Activated CD8-positive, alpha-beta memory T cell treated with anti-CD3 and anti-CD28 coated beads, Interleukin-2, amount 50 U/mL, for 24 hours (primary cell): ENCODE results near the gene OPCML.

Experiments used
- DNase-seq: peaks from one replicate; pipeline ENCODE4 v3.0.0-alpha.2; 2020; ENCODE audit errors: extremely low read depth

OPCML gene

DNA sequence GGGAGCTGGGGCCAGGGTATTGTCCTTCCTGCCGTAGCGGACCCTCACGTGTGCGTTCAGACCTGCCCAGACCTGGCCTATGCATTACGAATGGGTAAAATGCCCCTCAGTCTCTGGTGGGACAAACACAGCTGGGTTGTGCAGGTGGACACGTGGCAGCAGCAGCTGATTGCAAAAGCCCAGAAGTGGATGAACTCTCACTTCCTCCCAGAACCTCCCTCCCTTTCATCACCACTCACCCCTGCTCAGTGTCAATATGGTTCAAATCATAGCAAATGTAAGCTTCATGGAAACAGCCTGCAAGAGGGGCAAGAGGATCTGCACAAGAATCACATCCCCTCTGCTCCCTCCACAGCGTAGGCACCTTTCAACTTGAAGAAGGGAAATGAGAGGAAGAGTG is 352.1 kb downstream of the OPCML start:
- no peak for DNase-seq

DNA sequence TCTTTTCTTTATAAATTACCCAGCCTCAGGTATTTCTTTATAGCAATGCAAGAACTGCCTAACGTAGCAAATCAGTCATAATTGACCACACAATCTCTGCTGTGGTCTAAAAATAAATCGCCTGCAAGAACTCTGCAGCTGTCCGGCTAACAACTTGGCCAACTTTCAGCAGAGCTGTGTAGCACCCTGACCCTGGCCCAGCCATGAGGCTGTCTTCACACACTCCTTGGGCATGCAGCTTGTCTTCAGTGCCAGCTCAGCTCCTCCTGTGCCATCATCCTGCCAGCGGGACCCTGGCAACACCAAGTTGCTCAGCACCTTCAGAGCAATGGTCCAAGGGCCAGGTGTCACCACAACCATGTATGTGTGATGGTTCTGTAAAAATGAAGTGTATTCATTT is 355.6 kb downstream of the OPCML start:
- no peak for DNase-seq

DNA sequence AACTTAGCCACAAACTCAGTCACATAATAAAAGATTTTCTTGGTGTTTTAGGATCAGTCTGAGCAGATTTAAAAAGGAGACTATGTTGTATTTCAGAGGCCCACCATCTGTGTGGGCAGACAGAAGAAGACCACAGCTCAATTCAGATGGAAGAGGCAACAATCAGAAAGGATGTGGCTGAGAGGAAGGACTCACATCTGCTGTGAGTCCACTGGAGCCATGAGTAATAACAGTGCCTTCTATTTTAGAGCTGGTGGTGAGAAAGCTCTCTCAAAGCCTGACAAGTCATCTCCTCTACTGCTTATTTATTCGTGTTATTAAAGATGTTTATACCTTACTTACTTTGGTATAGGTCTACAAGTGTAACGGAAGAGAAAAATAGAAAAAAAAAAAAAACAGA is 357.2 kb downstream of the OPCML start:
- DNase-seq = no peak

DNA sequence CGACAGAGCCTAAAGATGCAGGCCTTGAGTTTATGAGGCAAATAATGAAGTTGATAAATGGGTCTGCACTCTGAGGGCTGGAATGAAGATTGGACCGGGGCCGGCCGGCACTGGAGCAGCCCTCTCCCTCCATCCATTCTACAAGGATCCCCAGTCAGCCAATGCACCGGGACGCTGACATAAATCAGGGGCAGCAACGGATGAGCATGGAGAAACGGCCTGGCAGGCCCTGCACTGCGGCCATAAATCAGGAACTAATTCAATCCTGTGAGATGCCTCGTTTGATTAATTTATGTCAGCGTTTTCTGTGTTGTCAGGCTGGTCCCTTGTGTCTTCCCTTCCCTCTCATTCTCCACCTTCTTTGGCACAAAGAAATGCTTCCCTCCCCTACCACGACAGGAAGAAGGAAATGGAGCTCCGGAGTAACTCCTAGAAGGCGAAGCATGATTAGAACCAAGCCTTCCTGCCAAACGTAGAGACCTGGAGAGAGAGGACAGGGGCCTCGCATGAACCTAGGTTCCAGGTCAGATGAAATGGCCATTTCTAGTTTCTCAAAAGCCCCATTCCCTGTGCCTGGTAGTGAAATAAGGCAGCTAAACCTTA is 358.4 kb downstream of the OPCML start:
- no peak for DNase-seq

DNA sequence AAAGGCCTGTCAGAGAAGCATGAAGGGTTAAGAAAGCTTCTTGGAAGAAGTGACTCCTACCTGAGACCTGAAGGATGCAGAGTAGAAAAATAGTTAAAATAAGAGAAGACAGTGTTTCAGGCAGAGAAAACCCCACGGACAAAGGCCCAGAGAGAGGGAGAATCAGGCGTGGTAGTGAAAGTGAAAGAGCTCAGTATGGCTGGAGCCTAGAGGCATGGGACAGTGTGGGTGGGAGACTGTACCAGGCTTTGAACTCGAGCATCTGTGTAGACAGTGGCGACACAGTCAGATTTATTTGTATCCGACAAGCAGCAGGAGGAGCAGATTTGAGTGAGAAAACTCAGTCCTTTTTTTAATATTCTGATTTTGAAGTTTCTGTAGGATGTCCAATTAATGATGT is 360.0 kb downstream of the OPCML start:
- DNase-seq = no peak

DNA sequence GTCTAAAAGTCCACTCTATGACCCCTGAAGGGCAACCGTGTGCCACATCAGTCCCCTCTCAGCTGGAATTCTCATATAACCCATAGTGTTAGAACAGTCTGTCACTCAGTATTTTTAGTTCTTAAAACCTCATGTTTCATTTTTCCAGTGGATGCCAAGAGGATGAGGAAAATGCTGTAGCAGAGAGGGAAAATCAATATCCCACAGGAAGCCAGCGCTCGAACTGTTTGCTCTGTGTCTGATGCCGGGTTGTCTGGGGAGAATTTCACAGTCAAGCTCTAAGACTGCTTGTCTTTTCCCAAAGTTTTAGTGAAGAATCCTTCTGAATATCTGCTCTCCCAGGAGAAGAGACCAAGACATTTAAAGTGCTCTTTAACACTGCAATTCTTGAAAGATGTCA is 360.9 kb downstream of the OPCML start:
- DNase-seq = no peak

DNA sequence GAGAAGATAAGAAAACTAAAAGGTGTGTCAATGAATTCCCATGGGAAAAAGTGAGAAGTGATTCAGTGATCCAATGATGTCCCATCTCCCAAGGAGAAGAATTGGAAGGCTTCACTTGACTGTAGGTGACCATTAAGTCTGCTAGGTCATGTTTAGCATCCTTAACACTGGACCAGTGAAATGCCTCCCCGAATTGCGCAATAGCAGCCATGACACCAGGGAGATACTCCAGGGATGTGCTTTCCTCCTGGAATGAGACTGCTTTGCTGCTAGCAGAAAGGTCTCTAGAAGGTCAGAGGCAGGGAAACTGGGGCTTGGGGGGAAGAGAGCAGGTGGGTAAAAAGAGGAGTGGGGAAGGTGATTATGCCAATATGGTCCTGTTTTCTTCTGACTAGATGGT is 364.3 kb downstream of the OPCML start:
- no peak for DNase-seq

DNA sequence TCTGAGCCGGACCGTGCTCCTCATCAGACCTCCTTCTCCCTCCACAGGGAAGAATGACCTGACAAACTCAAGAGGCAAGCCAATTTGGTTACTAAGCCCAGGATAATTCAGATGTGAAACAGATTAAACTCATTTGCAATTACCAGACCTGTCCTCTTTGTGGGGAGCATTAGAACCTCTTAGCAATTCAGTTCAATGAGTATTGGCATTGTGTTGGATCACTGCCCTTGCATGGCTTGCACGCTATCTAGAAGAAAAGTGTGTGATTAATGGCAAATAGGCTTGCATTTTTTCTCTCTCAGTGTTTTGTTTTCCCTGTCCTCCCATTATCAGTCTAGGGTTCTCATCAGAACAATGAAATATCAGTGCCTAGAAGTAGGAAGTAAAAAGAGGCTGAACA is 365.6 kb downstream of the OPCML start:
- DNase-seq = no peak

DNA sequence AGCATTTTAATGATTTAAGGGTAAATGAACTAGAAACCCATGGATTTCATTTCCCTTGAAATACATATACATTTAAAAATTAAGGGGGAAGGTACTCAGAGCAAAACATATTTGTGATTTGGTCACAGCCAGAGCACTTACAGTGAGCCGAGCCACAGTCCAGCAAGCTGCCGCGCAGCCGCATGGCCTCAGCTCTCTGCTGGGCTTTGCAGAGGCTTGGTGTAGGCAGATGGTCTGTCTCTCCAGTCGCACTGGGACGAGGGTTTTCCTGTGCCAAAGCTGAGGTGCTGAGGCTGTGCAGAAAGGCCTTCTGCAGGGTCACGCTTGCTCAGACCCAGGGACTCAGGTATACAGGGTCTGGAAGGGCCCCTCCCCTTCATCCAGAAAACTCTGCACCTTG is 367.3 kb downstream of the OPCML start:
- no peak for DNase-seq

DNA sequence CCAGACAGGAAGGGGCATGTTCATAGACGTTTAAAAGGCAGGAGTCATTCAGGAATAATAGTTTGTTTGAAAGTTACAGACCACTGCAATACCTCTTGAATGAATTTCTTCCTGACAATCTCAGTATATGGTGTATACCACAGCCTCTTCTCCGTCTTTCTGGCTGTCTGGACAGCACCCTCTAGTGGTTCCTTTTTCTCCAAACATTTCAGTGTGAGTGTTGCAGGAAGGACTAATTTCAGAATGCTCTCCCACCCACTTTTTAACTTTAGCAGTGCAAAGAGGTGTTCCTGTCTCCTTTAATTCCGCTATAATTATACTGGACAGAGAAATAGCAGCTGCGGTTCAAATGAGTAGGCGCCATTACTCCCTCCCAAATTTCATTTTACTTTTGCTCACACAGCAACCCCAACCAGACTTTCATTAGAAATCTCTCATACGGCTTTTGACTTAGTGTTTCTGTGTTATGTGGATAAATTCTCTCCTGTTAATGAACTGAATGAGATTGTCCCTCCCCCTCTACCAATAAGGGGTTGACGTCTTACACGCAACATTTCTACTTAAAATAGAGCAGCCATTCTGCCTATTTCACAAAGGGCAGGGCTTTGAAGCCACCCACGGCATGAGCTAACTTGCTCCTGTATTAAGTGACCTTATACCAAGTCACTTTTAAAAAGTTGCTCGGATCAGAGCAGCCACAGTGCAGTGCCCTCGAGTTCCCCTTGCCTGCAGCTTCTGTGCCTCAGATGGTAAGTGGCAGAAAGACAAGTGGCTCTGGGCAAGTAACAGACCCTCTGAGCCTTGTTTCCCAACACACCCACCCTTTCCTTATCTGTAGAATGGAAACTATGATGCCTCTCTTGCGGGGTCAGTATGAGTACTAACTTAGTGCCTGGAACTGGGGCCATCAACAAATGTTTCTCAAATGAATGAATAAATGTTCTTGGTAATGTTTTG is 368.6 kb downstream of the OPCML start:
- no peak for DNase-seq

DNA sequence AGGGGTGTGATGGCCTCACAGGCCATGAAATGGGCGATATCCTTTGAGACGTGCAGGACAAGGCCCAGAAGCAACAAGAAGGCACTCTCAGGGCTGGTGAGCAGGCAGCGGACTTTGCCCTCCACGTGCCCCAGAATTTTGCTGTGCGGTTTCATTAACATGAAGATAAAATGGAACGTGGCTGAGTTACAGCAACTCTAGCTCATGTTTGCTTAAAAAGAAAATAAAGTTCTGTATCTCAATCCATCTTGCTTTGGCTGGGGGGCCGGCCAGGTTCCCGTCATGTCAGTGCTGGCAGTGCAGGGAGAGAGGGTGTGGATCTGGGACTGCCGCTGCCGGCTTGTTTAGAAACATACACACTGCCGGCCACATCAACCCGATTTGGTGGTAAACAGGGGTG is 370.1 kb downstream of the OPCML start:
- no peak for DNase-seq

DNA sequence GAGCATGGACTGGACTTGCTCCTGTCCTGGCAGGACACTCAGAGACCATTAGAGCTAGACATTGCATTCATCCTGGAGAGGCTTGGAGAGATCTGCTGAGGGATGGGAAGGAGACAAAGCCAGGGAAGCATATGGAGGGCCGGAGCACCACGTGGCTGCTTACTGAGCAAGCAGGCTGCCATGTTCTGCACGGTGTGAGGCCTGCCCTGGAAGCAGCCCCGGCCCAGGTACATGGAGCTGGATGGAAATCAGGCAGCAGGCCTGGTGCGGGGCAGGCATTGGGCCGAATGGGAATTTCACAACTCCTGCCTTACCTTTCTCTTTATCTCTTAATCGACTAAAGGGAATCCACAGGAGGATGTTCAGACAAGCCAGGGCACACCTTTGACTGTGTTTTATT is 371.5 kb downstream of the OPCML start:
- DNase-seq = no peak

DNA sequence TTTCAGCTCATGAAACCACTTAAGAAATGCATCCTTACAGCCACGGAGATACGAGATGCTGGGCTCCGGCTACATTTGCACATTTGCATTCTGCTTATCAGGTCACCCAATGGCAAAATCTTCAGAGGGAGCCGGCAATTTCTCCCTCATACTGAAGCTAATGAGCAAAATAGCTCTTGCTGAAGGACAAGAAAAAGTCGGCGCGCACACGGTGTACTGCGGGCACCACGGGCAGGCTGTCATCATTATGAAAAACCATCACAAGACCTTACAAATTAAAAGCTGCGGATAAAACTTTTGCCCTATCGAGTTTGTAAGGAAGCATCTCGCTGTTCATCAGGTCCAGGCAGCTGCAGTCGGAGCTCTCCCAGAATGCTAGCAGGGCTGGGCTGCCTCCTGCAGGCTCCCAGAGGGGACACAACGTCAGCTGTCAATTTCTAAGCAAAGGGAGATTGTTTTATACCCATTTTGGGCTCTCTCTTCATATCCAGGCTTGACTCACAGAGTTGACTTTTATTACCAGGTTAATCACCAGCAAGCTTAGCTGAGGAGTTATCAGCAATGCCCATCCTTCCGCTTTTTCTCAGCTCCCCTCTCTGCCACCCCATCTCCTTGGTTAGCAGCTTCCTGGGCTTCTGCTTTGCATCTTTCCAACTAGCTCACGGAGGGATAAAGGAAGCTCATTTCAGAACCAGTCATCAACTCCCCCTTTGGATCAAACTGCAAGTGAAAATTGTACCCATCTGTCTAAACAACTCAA is 375.1 kb downstream of the OPCML start:
- no peak for DNase-seq

DNA sequence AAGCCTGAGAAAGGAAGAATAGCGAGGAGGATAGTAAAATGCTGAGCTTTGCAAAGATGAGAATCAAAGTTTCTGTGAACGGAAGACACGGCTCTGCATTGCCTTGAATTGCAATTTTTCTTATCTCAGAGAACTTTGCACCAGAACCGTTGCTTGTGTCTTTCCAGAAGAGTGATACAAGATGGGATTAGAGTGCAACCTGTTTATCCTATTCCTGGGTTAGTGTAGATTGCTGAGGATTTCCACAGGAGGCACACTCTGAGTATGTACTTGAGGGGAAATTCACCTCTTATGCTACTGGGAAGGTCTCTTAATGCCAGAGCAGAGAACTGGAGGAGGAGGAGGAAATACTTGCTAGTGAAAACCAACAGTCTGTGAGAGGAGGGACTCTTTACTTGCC is 377.5 kb downstream of the OPCML start:
- DNase-seq = no peak

DNA sequence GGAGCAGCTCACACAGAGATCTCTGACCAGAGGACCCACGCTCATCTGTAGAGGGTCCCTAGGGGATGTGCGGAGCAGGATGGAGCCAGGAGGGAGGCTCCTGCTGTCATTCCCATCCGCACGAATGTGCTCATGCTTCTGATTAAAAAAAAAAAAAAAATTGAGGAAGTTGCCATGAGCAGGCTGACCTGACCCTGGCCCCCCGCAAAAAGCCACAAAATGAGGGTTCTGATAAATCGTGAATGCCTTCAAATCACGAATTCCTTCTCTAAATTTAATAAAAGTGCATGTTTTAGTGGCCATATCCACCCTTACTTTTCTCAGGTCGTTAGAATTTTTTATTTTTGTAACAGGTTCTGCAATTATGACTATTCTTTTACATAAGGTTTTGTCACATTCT is 378.2 kb downstream of the OPCML start:
- DNase-seq = no peak

DNA sequence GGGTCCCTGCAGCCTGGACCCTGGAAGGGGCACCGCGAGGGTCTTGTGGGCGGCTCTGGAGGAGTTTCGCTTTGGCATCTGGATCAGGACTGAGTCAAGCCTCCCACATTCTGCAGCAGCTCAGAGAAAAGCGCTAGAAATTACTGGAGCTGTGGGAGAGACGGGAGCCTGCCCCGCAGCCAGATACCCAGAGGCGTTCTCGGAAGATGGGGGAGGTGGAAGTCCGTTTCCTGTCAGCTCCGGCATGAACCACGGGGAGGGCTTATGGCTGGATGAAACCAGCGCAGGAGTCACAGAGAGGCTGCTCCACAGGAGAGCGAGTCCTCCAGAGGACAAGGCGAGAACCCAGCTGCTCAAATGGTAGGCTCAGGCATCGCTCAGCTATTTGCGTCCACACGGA is 379.3 kb downstream of the OPCML start:
- DNase-seq = no peak

DNA sequence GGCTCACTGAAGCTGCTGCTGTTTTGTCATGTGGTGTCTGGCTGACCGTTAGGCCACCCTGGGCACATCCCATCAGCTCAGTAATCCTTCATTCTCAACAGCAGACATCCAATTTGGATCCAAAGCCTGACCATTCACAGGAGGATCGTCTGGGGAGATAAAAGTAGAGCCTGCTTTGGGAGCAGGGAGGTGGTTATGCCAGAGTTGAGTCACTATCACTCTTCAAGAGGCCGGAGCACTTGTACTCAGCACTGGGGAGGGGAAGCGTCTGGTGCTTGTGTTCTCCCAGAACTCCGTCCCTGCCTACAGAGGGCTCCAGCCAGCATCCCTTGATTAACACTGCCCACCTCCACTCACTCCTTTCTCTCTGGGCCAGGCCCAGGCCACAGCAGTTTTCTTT is 382.6 kb downstream of the OPCML start:
- DNase-seq = no peak

DNA sequence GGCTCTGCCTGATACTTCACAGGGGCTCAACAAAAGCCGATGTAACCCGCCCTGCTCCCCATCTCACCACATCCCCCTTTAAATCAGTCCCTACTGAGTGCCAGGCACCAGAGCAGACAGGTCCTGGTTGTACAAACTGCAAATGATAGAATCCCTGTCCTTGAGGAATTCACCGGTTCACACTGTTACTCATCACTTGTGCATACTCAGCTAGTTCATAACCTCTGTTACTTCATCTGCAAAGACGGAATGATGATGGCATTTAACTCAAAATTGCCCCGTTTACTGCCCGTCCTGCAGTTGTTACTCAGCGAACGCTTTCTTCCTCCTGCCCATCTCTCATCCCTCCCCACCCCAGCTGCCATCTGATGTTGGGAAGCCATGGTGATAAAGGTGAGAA is 384.7 kb downstream of the OPCML start:
- DNase-seq = no peak

DNA sequence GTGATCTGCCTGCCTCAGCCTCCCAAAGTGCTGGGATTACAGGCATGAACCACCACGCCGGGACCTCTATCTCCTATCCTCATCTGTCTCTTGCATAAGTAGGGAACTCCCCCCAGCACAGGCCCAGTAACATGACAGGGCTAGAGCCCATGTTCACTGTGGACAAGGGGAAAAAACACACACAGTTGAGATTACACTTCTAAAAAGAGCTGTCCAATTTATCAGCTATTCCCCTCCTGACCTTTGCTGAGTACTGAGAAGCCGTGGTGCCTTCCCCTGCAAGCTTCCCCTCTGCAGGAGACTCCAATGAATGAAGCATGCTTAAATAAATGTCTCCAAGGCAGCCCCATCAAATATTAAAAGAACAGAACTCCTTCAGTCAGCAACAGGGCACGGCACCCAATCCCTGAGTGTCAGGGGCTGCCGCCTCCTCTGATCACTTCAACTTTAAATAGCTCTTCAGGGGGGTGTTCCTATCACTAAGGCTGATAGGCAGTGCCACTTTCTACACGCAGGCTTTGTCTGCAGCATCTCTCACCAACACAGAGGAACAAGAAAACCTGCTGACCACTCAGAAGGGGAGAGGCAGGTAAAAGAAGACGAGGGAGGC is 385.5 kb downstream of the OPCML start:
- DNase-seq = no peak

DNA sequence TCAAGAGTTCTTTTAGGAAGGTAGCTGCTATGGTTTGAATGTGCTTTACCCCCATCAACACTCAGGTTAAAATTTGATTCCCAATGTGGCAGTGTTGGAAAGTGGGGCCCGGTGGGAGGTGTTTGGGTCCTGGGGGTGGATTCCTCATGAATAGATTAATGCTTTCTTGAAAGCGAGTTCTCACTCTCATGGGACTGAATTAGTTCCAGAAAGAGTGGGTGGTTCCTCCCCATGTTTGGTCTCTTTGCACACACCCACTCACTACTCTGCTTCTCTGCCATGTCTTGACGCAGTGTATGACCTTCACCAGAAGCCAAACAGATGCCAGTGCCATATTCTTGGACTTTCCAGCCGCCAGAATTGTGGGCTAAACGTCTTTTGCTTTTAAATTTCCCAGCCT is 394.4 kb downstream of the OPCML start:
- no peak for DNase-seq

DNA sequence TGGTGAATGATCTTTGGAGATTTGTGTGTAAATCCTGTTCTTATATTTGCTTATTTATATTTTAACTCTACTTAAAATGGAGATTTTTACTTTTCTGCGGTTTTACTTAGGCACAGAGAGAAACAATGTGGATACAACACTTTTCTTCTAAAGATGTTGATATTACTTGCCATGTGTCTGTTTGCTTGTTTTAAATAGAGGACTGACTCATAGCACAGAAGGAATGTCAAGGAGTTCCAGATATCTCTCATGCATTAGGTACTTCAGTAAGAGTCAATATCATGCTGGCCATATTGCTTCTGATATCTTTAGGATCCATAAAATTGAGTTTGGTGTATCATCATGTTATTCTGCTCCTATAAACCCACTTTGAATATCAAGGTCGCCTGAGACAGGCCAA is 395.0 kb downstream of the OPCML start:
- no peak for DNase-seq

DNA sequence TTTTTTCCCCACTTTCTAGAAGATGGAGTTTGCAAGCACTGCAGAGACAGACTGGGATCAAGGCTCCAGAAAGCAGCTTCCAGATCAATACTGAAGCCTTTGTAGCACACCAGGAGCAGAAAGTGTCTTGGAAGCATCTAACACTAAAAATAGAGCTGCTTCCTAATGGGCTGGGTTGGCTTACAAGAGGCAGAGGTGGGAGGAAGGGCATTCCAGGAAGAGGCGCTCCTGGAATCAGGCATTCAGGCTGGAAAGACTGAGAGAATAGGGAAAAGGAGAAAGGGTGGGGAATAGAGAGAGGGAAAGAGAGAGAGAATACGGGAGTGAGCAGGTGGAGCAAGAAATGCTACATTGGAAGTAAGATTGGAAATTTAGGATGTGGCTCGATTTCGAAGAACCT is 395.9 kb downstream of the OPCML start:
- DNase-seq = no peak
